Stomach smooth muscle (tissue), 2 donors: Measurements from ENCODE around the gene ATP5F1A.

Experiments
- H3K27ac ChIP-seq: one replicate; pipeline ENCODE4 v1.7.0; 2013; ENCODE audit warnings: mild to moderate bottlenecking, low read length, inconsistent platforms
- H3K27me3 ChIP-seq, 2 donors: one replicate each; pipeline ENCODE4 v1.7.0; 2013; ENCODE audit warnings: low read length in 2 of 2; ENCODE audit not compliant: insufficient read depth in 2 of 2, control insufficient read depth in 1 of 2
- H3K36me3 ChIP-seq, 2 donors: one replicate each; pipeline ENCODE4 v1.7.0; 2013; ENCODE audit warnings: low read length in 2 of 2; ENCODE audit not compliant: control insufficient read depth in 2 of 2, insufficient read depth in 2 of 2
- H3K4me1 ChIP-seq: one replicate; pipeline ENCODE4 v1.7.0; 2013; ENCODE audit warnings: low read length; ENCODE audit not compliant: control insufficient read depth, insufficient read depth
- H3K4me3 ChIP-seq, 2 donors: one replicate each; pipeline ENCODE4 v1.7.0; 2013; ENCODE audit warnings: low read length in 2 of 2
- H3K9ac ChIP-seq, 2 donors: one replicate each; pipeline ENCODE4 v1.7.0; 2013; ENCODE audit warnings: low read length in 2 of 2, mild to moderate bottlenecking in 1 of 2
- H3K9me3 ChIP-seq, 2 donors: one replicate each; pipeline ENCODE4 v1.7.0; 2013; ENCODE audit warnings: low read length in 2 of 2; ENCODE audit not compliant: control insufficient read depth in 2 of 2
- donor health status: healthy.
- donor health status: Pancreatic carcinoma.

ATP5F1A gene

DNA sequence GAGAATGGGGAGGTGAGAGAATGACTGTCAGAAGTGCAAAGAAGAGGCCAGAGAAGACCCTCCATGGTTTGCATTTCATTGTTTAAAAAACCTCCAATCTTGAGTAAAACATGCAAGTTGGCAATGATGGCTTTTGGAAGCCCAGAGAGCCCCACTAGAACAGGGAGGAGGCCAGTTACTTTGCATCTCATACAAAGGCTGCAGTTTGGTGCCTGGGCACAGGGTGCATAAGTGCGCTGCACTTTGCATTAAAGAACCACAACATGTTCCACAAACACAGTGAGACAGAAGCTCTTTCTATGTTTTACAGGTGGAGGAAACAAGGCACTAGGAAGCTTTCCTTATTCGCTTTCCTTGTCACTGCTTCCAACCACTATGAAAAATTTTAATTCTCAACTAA is 51.4 kb downstream of the ATP5F1A start:
- Histone ChIP-seq H3K4me1 (no peaks in the 10 kb centered on the region), H3K36me3 (no peaks in the 10 kb centered on the region), H3K9ac (no peak overlapping the region), H3K27me3 (no peaks in the 10 kb centered on the region), H3K27ac (no peak overlapping the region), H3K4me3 (no peak overlapping the region), H3K9me3 (no peaks in the 10 kb centered on the region)

DNA sequence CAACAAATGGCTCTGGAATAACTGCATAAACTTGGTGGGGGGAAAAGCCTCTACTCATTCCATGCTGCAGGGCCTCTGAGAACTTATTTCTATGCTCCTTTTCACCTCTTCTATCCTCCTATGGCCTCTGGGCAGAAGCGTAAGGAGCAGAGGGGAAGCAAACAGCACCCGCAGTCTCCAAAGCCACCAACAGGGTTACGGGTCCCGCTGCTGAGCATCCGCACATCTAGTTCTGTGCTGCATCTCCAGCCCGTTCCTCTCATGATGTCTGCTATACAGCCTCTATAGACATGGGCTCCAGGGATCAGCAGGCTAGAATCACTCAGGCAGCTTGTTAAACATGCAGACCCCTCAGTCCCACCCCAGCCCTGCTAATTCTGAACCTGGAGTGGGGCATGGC is 52.0 kb downstream of the ATP5F1A start:
- H3K4me1 ChIP-seq = no peaks in the 10 kb centered on the region
- no peak overlapping the region for H3K9ac ChIP-seq
- H3K27ac ChIP-seq = no peak overlapping the region
- H3K36me3 ChIP-seq = no peaks in the 10 kb centered on the region
- no peaks in the 10 kb centered on the region for H3K27me3 ChIP-seq
- no peaks in the 10 kb centered on the region for H3K9me3 ChIP-seq
- no peak overlapping the region for H3K4me3 ChIP-seq

DNA sequence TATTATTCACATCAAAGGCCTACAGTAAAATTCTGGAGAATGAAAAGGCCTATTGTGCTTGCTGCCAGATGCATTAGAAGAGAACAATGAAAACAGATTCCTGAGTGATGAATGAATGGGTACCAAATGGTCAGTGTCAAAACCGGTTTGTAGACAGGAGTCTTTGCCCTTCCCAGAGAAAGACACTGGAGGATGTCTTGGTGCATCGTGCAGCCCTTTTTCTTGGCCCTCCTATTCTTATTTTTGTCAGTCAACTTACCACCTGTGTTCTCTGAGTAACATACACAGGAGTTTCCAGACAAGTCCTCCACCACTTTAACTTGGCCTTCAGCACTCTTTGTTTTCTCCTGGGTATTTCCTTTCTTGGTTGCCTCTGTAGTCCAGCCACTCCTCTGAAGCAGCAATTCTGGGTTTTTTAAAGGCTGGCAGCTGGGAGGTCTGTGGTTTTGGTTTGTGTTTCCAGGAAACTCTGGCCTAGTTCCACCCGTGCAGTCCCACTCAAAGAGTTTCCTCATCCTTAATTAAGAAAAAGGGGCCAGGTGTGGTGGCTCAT is 55.4 kb downstream of the ATP5F1A start:
- H3K27me3 ChIP-seq = no peaks in the 10 kb centered on the region
- H3K27ac ChIP-seq = no peak overlapping the region
- H3K4me1 ChIP-seq = no peaks in the 10 kb centered on the region
- no peak overlapping the region for H3K9ac ChIP-seq
- no peak overlapping the region for H3K4me3 ChIP-seq
- H3K9me3 ChIP-seq = no peaks in the 10 kb centered on the region
- H3K36me3 ChIP-seq = no peaks in the 10 kb centered on the region

DNA sequence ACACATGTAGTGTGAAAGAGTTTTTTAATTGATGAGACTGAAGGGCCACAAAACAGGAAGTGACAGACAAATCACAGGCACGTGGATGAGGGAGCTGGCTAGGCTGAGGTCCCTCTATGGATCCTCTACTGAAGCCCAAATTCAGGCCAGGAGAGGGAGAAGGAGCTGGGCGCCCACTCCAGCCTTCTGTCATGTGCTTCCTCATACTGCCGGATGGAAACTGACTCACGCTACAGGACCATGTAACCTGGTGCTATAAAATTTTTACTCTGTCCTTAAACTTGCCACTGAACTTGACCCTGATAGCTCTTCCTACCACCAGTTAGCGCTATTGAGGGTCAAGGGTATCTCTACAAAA is 57.4 kb downstream of the ATP5F1A start:
- H3K27me3 ChIP-seq = no peaks in the 10 kb centered on the region
- no peak overlapping the region for H3K27ac ChIP-seq
- H3K9me3 ChIP-seq = no peaks in the 10 kb centered on the region
- peaks cover 0 to 2% of the 10 kb centered on the region in 2 donors for H3K36me3 ChIP-seq
- no peak overlapping the region for H3K4me3 ChIP-seq
- no peak overlapping the region for H3K9ac ChIP-seq
- no peaks in the 10 kb centered on the region for H3K4me1 ChIP-seq

GRCh38 chr18:46040033-46040746 is 57.9 kb downstream of the ATP5F1A start:
- H3K4me1 ChIP-seq = no peaks in the 10 kb centered on the region
- H3K27me3 ChIP-seq = no peaks in the 10 kb centered on the region
- H3K27ac ChIP-seq = no peak overlapping the region
- H3K4me3 ChIP-seq = no peak overlapping the region
- no peaks in the 10 kb centered on the region for H3K9me3 ChIP-seq
- H3K36me3 ChIP-seq = peaks cover 0 to 2% of the 10 kb centered on the region in 2 donors
- H3K9ac ChIP-seq = no peak overlapping the region

DNA sequence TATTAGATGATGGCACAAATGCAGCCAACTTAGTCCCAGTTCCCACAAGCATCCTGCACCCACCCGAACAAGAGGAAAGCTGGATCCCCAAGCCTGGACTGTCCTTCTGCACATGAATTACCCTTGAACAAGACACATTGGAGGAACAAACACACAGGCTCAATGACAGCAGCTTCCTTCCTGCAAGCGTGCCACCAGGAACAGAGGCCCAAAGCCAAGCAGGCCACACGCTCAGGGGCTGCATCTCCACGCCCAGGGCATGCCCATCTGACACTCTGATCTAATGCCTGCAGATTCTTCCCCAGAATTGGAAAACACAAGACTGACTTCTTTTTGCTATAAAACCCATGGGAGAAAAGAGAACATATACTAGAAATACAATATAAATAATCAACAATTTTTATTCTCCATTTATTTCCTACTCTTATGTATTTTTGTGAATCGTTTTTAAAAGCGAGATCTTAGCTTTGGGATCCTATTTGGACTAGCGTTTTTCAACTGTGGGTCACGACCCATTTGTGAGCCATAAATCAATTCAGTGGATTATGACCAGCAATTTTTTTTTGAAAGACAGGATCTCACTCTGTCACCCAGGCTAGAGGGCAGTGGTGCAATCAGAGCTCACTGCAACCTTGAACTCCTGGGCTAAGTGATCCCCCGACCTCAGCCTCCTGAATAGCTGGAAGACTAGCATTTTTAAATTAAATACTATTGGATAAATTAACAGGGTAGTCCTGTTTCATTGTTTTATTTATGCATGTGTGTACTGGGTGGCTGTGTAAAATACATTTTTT is 60.4 kb downstream of the ATP5F1A start:
- no peak overlapping the region for H3K9ac ChIP-seq
- no peaks in the 10 kb centered on the region for H3K9me3 ChIP-seq
- H3K4me1 ChIP-seq = no peaks in the 10 kb centered on the region
- H3K27me3 ChIP-seq = no peaks in the 10 kb centered on the region
- H3K4me3 ChIP-seq = no peak overlapping the region
- no peak overlapping the region for H3K27ac ChIP-seq
- peaks cover 0 to 5% of the 10 kb centered on the region in 2 donors for H3K36me3 ChIP-seq

GRCh38 chr18:46035696-46036680 is 62.1 kb downstream of the ATP5F1A start:
- Histone ChIP-seq H3K9me3 (no peaks in the 10 kb centered on the region), H3K9ac (no peak overlapping the region), H3K27ac (no peak overlapping the region), H3K4me3 (no peak overlapping the region), H3K36me3 (peaks cover 0 to 5% of the 10 kb centered on the region in 2 donors), H3K4me1 (no peaks in the 10 kb centered on the region), H3K27me3 (no peaks in the 10 kb centered on the region)

DNA sequence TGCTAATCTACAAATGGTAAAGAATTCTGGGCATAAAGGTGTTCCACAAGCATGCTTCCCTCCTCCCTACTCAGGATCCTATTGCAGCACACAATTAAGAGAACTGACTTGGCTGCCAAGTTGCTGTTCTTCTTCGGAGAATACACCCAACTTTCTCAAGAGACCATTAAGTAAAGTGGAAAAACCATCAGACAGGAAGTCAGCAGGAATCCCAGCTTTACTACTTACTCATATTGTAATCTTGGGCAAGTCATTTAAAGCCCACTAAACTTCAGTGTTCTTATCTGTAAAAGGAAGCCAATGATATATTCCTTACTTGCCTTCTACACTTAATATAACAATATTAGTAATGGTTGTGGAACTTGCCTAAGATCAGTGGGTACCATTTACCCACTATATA is 63.9 kb downstream of the ATP5F1A start:
- Histone ChIP-seq H3K4me1 (no peaks in the 10 kb centered on the region), H3K9ac (no peak overlapping the region), H3K27ac (no peak overlapping the region), H3K36me3 (peaks cover 0 to 5% of the 10 kb centered on the region in 2 donors), H3K4me3 (no peak overlapping the region), H3K9me3 (no peaks in the 10 kb centered on the region), H3K27me3 (no peaks in the 10 kb centered on the region)

GRCh38 chr18:46031741-46032140 is 66.4 kb downstream of the ATP5F1A start:
- H3K9me3 ChIP-seq = no peaks in the 10 kb centered on the region
- no peak overlapping the region for H3K4me3 ChIP-seq
- peaks cover 0 to 2% of the 10 kb centered on the region in 2 donors for H3K36me3 ChIP-seq
- no peak overlapping the region for H3K27ac ChIP-seq
- no peak overlapping the region for H3K9ac ChIP-seq
- peaks cover 8% of the 10 kb centered on the region for H3K4me1 ChIP-seq
- H3K27me3 ChIP-seq = no peaks in the 10 kb centered on the region
